ENCODE measurements around the gene MAPKAPK3.
"Not testable (repeated sequence)": the region's sequence is repeated elsewhere in the genome, so short reads cannot be mapped to it uniquely, and the experiment has no call there.

The MAPKAPK3 gene

DNA sequence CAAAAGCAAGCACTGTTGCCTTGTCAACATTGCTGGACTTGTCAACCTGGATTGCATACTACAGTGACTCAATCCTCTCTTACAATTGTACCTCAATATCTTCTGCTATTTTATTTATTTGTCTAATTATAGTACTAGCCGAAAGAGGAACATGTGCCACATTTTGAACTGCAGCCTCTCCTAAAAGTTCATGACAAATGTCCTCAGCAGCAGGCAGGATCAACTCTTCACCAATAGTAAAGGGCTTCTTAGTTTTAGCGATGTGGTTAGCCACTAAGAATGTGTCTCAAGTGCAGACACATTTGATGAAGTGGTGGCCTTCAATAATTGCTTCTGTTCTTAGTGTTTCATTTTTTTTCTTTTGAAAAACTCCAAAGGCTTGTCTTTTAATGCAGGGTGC is 71.0 kb downstream of the MAPKAPK3 start:
- DNase-seq (ENCODE audit: low read depth) = no peak

DNA sequence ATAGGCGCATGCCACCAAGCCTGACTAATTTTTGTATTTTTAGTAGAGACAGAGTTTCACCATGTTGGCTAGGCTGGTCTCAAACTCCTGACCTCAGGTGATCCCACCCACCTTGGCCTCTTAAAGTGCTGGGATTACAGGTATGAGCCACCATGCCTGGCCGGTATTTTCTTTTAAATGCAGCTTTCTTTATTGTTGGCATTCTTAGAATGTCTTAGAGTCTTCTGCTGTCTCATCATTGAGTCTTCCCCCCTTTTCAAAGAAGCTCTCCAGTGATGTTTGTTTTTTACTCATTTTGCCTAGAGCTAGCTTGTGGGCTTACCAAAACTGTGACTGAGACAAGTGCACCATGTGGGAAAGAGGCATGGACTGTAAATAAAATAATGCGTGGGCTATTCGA is 71.7 kb downstream of the MAPKAPK3 start:
- DNase-seq (ENCODE audit: low read depth) = not testable (repeated sequence)

DNA sequence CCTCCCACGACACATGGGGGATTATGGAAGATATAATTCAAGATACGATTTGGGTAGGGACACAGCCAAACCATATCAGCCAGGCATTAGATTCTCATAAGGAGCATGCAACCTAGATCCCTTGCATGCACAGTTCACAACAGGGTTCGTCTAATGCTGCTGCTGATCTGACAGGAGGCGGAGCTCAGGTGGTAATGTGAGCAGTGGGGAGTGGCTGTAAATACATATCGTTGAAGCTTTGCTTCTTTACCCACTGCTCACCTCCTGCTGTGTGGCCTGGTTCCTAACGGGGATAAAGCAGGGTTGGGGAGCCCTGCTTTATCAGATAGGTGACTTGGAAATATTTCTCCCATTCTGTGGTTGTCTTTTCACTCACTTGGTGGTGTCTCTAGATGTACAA is 72.6 kb downstream of the MAPKAPK3 start:
- DNase-seq (ENCODE audit: low read depth) = no peak

DNA sequence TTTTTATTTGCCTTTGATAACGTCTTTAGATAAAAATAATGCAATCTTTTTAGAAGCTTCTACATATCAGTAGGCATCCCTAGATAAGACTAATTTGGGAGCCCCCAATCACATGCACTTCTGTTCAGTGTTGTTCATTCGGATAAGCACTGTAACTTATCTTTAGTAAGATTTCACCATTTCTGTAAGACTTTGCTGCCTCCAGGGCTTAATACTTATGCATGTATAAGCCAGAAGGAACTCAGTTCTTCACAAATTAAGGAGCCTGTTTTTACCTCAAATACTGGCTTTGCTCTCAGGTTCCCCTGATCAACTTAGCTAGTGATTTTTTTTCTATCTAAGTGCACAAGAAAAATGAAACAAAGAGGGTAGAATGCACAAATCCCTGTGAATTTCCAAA is 78.1 kb downstream of the MAPKAPK3 start:
- no peak for DNase-seq (ENCODE audit: low read depth)

DNA sequence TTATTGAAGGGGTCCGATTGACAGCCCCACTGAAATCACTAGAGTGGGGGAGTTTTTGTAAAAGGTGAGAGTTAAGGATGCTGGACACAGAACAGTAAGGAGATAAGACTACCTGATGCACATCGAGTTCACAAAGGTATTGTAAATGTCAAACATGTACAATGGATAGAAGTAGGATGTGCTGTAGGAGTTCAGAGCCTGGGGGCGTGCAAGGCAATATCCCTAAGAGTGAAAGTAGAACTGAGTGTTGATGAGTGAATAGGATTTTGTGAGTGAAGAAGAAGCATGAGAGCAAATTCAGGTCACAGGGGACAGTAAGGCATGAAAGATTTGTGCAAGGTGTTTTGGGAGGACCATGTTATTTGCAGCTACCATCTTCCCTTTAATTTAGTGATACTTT is 79.3 kb downstream of the MAPKAPK3 start:
- no peak for DNase-seq (ENCODE audit: low read depth)

DNA sequence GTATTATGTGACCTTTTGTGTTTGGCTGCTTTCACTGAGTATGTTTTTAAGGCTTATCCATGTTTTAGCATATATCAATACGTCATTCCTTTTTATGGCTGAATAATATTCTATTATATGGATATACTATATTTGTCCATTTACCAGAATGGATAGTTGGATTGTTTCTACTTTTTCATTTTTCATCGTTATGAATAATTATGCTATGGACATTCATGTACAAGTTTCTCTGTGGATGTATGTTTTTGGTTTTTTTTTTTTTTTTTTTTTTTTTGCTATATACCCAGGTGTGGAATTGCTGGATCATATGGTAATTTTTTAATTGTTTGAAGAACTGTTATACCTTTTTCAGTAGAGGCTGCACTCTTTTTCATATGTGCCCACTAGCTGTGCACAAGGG is 81.3 kb downstream of the MAPKAPK3 start:
- no peak for DNase-seq (ENCODE audit: low read depth)
